Epithelial cell of proximal tubule (primary cell): ENCODE results near the gene TPR. TPM values are rescaled to one million over a fixed set of nuclear protein-coding genes. Genes with fewer than 3 reads are reported as not detected.

Experiments used
- DNase-seq: peaks from one replicate; pipeline ENCODE4 v3.0.0-alpha.2; 2011; ENCODE audit warnings: low read depth
- H3K4me3 ChIP-seq: 2 replicates; pipeline ENCODE4 v1.5.1; 2011; ENCODE audit warnings: low read depth, mild to moderate bottlenecking, low read length
- total RNA-seq: library from RNA; depleted of rRNA; stranded (reverse); fragments of >200 nt; gene quantifications from 2 replicates; pipeline ENCODE4 v1.2.3, GENCODE V29; 2015
- TF ChIP-seq, protein P1 (sequence below): conservative IDR thresholded peaks from 2 replicates; pipeline ENCODE4 v1.5.1; 2012; ENCODE audit warnings: low read depth, mild to moderate bottlenecking, low read length

The TPR gene
- total RNA-seq, 1 donor from 2014 or later = 40.5 TPM

DNA sequence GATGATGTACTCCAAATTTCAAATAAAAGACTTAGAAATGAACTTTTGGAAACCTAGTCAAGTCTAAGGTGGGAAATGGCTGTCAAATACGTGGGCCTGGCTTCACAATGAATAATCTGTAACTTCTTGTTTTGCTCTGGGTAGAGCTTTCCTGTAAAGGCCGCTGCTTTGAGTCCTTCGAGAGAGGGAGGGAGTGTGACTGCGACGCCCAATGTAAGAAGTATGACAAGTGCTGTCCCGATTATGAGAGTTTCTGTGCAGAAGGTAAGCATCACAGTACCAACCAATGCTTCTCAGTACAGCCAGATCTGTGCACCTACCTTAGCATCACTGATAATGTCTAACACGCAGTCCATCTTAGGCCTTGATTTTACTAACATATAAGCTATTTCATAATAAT is 73.6 kb downstream of the TPR start:
- TF ChIP-seq, protein P1, sequence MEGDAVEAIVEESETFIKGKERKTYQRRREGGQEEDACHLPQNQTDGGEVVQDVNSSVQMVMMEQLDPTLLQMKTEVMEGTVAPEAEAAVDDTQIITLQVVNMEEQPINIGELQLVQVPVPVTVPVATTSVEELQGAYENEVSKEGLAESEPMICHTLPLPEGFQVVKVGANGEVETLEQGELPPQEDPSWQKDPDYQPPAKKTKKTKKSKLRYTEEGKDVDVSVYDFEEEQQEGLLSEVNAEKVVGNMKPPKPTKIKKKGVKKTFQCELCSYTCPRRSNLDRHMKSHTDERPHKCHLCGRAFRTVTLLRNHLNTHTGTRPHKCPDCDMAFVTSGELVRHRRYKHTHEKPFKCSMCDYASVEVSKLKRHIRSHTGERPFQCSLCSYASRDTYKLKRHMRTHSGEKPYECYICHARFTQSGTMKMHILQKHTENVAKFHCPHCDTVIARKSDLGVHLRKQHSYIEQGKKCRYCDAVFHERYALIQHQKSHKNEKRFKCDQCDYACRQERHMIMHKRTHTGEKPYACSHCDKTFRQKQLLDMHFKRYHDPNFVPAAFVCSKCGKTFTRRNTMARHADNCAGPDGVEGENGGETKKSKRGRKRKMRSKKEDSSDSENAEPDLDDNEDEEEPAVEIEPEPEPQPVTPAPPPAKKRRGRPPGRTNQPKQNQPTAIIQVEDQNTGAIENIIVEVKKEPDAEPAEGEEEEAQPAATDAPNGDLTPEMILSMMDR = no peak
- DNase-seq = no peak
- no peak overlapping the region for H3K4me3 ChIP-seq

DNA sequence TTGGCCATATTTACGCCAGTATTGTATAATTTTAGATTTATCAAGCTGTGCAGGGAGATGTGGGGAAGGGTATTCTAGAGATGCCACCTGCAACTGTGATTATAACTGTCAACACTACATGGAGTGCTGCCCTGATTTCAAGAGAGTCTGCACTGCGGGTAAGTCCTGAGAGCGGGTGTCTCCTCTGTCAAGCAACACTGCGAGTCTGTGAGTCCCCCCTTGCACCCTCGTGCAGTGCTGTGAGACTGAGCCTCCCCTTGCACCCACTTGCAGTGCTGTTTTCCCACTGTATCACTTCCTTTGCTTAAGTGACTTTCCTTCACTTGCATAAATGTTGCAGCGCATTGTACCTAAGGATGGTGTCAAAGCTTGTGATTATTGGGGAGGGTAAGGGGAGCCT is 75.0 kb downstream of the TPR start:
- TF ChIP-seq, protein P1 = no peak
- H3K4me3 ChIP-seq = no peak overlapping the region
- DNase-seq = no peak

DNA sequence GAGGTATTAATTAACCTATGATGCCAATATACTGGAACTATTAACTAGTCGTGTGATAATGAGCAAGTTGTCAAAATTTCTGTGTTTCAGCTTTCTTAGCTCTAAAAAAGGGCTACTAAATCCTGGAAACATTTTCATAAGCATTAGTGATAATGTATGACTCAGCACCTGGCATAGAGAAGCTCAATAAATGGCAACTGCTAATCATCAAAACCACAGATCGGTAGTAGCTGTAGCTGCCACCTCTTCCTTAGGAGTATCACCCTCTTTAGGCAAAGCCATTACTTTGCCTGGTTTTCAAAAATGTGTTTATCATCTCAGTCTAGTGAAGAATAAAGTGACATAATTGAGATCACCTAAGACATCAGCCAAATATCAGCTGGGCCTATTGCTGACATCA is 75.5 kb downstream of the TPR start:
- no peak for DNase-seq
- TF ChIP-seq, protein P1 = no peak

DNA sequence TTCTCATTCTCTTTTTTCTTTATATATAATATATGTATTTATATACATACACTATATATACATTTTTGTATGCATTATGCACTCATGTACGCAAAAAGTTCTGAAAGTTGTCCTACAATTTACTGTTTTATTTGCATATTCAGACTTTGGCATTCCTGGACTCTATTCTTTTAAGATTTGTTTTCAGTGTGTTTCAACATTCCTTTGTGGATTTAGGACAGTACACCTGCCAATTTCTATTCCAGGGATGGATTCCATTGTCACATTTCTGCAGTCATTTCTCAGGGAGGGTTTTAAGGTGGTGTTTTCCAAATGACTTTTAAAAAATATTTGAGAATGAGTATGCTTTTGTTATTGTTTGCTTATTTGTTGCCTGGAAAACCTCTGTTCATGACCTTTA is 76.2 kb downstream of the TPR start:
- TF ChIP-seq, protein P1 = no peak
- DNase-seq = no peak
- H3K4me3 ChIP-seq = no peak overlapping the region

More for the DNA sequence above, 75.5 kb downstream of the TPR start:
- no peak overlapping the region for H3K4me3 ChIP-seq

DNA sequence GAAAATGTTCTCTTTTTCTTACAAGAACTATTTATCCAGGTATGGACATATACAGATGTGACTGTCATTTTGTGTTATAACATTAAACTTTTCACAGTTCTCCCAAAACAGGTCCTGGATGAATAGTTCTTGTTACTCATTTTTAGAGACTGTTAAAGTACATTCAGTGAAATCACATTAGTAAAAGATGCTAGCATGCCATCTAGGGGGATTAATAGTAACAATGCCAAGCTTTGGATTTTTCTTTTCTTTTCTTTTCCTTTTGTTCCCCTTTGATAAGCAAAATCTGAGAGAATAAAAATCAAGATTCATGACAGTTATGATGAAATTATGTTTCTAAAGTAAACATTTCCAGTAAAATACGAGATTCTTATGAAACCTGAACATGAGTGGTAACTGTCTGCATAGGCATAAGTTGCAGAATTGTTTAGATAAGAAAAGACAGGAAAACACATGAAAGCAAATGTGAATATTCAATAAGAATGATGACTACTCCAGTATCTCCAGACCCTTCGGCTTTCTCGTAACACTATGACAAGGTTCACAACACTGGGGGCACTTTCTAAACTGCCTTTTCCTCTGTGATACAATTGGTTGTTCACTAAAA is 77.5 kb downstream of the TPR start:
- H3K4me3 ChIP-seq = no peak overlapping the region
- DNase-seq = no peak
- TF ChIP-seq, protein P1 = no peak

DNA sequence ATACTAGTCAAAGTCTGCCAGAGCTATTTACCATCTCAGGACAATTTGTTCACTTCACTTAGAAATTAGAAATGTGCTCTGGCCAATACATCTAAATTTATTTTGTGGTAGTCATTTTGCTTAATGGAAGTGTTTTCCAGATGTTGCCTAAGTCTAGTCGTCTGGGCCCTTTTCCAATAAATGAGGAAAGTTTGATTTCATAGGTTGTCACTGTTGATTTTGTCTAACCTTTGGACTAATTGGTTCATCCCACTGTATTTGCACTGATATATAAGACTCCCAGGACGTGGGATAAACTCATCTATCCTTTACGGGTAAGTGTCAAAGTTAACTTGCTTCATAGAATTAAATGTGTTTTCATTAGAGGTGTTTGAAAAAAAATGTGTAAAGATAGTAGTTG is 79.1 kb downstream of the TPR start, which contains the start of gene PRG4:
TSS of gene PRG4 (plus strand) at position 300 of the 400 bp plus-strand sequence.
- TF ChIP-seq, protein P1 = no peak
- DNase-seq = no peak
- H3K4me3 ChIP-seq = no peak within 1 kb of the TSS

DNA sequence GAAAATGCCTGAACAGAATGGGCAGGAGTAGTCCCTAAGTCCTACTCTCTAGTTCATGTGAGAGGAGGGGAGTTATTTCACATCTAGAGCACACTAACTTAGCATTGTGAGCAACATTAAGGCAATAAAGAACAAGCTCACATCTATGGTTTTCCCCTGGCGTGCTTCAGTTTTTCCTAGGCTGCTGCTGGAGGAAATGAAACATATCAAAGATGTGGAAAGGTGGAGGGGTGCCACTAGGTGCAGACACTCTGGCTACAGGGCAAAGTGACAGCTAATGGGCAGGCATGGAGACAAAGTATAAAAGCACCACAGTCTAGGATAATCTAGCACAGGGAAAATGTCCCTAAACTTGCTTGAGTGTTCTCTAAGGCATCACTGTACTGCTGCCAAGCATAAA is 82.2 kb downstream of the TPR start:
- TF ChIP-seq, protein P1 = no peak
- H3K4me3 ChIP-seq = no peak overlapping the region
- DNase-seq = no peak
